Measurements from ENCODE around the gene CIT.

Gene CIT

GRCh38 chr12:119687406-119687805 is 189.7 kb downstream of the CIT start:
- Histone ChIP-seq H3K4me2 (ENCODE audit: low read depth, low read length, poor library complexity, severe bottlenecking) (no peak overlapping the region), H3K4me1 (ENCODE audit: insufficient read depth, low read length, poor library complexity, severe bottlenecking) (no peaks in the 10 kb centered on the region), H3K9me2 (replicated peaks; ENCODE audit: low read depth, low read length) (no peaks in the 10 kb centered on the region), H4K20me1 (ENCODE audit: insufficient read depth, low read length, poor library complexity, severe bottlenecking) (no peaks in the 10 kb centered on the region), H3K36me3 (ENCODE audit: insufficient read depth, low read length) (peaks cover 53% of the 10 kb centered on the region; the same call in 1 of the 2 replicates), H3K9me3 (ENCODE audit: insufficient read depth, low read depth, low read length) (no peaks in the 10 kb centered on the region), H3F3A (ENCODE audit: low read depth) (no peaks in the 10 kb centered on the region), H3K4me3 (ENCODE audit: low read length, poor library complexity, severe bottlenecking) (no peak overlapping the region), H3K79me2 (ENCODE audit: insufficient read depth, low read length) (no peaks in the 10 kb centered on the region), H3K27me3 (ENCODE audit: insufficient read depth, low read length, poor library complexity, severe bottlenecking) (no peaks in the 10 kb centered on the region), H2AFZ (ENCODE audit: low read length) (no peak overlapping the region), H3K9ac (ENCODE audit: low read depth, low read length, poor library complexity, severe bottlenecking) (no peak overlapping the region)
- no peak for TF ChIP-seq EZH2phosphoT487 (IDR thresholded peaks at IDR 0.05; ENCODE audit: borderline replicate concordance)
- TF ChIP-seq CTCF (conservative IDR thresholded peaks at IDR 0.05; ENCODE audit: low read length): no peak

GRCh38 chr12:119686776-119687175 is 190.3 kb downstream of the CIT start:
- no peaks in the 10 kb centered on the region for H4K20me1 ChIP-seq (ENCODE audit: insufficient read depth, low read length, poor library complexity, severe bottlenecking)
- H3K79me2 ChIP-seq (ENCODE audit: insufficient read depth, low read length): no peaks in the 10 kb centered on the region
- H3K9ac ChIP-seq (ENCODE audit: low read depth, low read length, poor library complexity, severe bottlenecking): no peak overlapping the region
- H3K27me3 ChIP-seq (ENCODE audit: insufficient read depth, low read length, poor library complexity, severe bottlenecking): no peaks in the 10 kb centered on the region
- H3K36me3 ChIP-seq (ENCODE audit: insufficient read depth, low read length): peaks cover 54% of the 10 kb centered on the region; the same call in 1 of the 2 replicates
- H3K9me3 ChIP-seq (ENCODE audit: insufficient read depth, low read depth, low read length): no peaks in the 10 kb centered on the region
- no peaks in the 10 kb centered on the region for H3K9me2 ChIP-seq (replicated peaks; ENCODE audit: low read depth, low read length)
- no peak overlapping the region for H3K4me2 ChIP-seq (ENCODE audit: low read depth, low read length, poor library complexity, severe bottlenecking)
- H3F3A ChIP-seq (ENCODE audit: low read depth): no peaks in the 10 kb centered on the region
- H3K4me1 ChIP-seq (ENCODE audit: insufficient read depth, low read length, poor library complexity, severe bottlenecking): no peaks in the 10 kb centered on the region
- no peak for TF ChIP-seq CTCF (conservative IDR thresholded peaks at IDR 0.05; ENCODE audit: low read length)
- TF ChIP-seq EZH2phosphoT487 (IDR thresholded peaks at IDR 0.05; ENCODE audit: borderline replicate concordance): no peak
- no peak overlapping the region for H2AFZ ChIP-seq (ENCODE audit: low read length)
- no peak overlapping the region for H3K4me3 ChIP-seq (ENCODE audit: low read length, poor library complexity, severe bottlenecking)

- no peak overlapping the region for H3K9ac ChIP-seq (ENCODE audit: low read depth, low read length, poor library complexity, severe bottlenecking)
- no peaks in the 10 kb centered on the region for H3K9me3 ChIP-seq (ENCODE audit: insufficient read depth, low read depth, low read length)
- TF ChIP-seq EZH2phosphoT487 (IDR thresholded peaks at IDR 0.05; ENCODE audit: borderline replicate concordance) (no peak), CTCF (conservative IDR thresholded peaks at IDR 0.05; ENCODE audit: low read length) (no peak)
- no peaks in the 10 kb centered on the region for H3K27me3 ChIP-seq (ENCODE audit: insufficient read depth, low read length, poor library complexity, severe bottlenecking)
- no peaks in the 10 kb centered on the region for H3K79me2 ChIP-seq (ENCODE audit: insufficient read depth, low read length)
- H3K4me2 ChIP-seq (ENCODE audit: low read depth, low read length, poor library complexity, severe bottlenecking): no peak overlapping the region
- no peaks in the 10 kb centered on the region for H4K20me1 ChIP-seq (ENCODE audit: insufficient read depth, low read length, poor library complexity, severe bottlenecking)
- H3K36me3 ChIP-seq (ENCODE audit: insufficient read depth, low read length): peaks cover 56% of the 10 kb centered on the region; the same call in 1 of the 2 replicates
- H2AFZ ChIP-seq (ENCODE audit: low read length): no peak overlapping the region
- H3K9me2 ChIP-seq (replicated peaks; ENCODE audit: low read depth, low read length): no peaks in the 10 kb centered on the region
- no peak overlapping the region for H3K4me3 ChIP-seq (ENCODE audit: low read length, poor library complexity, severe bottlenecking)
- H3K4me1 ChIP-seq (ENCODE audit: insufficient read depth, low read length, poor library complexity, severe bottlenecking): no peaks in the 10 kb centered on the region
- H3F3A ChIP-seq (ENCODE audit: low read depth): no peaks in the 10 kb centered on the region
Observed at GRCh38 chr12:119686355-119686754, 190.8 kb downstream of the CIT start.
